ENCODE data around the gene CAP2.
"Not testable (repeated sequence)": the region's sequence is repeated elsewhere in the genome, so short reads cannot be mapped to it uniquely, and the experiment has no call there.

The CAP2 gene

DNA sequence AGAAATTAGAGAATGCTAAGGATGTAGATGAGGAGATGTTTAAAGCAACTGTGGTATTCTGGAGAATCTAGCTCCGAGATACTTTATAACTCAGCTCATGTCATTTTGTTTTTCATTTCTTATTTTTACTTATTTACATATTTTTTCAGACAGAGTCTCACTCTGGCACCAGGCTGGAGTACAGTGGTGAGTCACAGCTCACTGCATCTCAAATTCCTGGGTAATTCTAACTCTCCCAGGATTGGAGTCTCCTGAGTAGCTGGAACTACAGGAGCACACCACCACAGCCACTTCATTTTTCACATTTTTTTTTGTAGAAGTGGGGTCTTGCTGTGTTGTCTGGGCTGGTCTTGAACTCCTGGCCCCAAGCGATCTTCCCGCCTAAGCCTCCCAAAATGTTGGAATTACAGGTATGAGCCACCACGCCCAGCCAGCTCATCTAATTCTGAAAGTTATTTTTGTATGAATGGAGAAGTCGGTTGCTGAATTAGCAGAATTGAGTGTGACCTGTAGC, 112.4 kb downstream of the CAP2 start:
- Histone ChIP-seq H3K9ac (ENCODE audit: low read depth, low read length) (peak overlapping the region; percentile 27), H3K36me3 (ENCODE audit: insufficient read depth, low read length) (no peaks in the 10 kb centered on the region), H3K4me2 (ENCODE audit: low read length) (peak overlapping the region; percentile 31), H3K4me1 (ENCODE audit: control insufficient read depth, insufficient read depth, low read length) (peaks cover 7% of the 10 kb centered on the region), H3K4me3 (ENCODE audit: low read length) (no peak overlapping the region), H3K9me3 (replicated peaks; ENCODE audit: low read length) (no peaks in the 10 kb centered on the region), H3K27me3 (ENCODE audit: control insufficient read depth, insufficient read depth, low read length) (no peaks in the 10 kb centered on the region)

DNA sequence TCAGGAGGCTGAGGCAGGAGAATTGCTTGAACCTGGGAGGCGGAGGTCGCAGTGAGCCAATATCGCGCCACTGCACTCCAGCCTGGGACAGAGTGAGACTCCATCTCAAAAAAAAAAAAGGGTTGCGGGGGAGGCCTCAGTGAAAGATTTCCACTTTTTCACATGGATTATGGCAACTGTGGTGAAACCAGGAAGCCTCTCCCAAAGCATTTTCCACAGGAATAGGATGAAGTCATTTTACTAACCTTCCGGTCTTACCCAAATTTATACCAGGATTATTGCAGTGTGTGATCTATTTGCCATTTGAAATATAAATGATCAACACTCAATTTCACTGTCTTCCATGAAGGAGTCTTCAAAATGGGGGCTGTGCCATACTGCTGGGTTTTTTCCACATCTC, 113.1 kb downstream of the CAP2 start:
- Histone ChIP-seq H3K9ac (ENCODE audit: low read depth, low read length) (no peak overlapping the region), H3K36me3 (ENCODE audit: insufficient read depth, low read length) (no peaks in the 10 kb centered on the region), H3K4me1 (ENCODE audit: control insufficient read depth, insufficient read depth, low read length) (peaks cover 7% of the 10 kb centered on the region), H3K9me3 (replicated peaks; ENCODE audit: low read length) (no peaks in the 10 kb centered on the region), H3K4me2 (ENCODE audit: low read length) (no peak overlapping the region), H3K4me3 (ENCODE audit: low read length) (no peak overlapping the region), H3K27me3 (ENCODE audit: control insufficient read depth, insufficient read depth, low read length) (no peaks in the 10 kb centered on the region)

DNA sequence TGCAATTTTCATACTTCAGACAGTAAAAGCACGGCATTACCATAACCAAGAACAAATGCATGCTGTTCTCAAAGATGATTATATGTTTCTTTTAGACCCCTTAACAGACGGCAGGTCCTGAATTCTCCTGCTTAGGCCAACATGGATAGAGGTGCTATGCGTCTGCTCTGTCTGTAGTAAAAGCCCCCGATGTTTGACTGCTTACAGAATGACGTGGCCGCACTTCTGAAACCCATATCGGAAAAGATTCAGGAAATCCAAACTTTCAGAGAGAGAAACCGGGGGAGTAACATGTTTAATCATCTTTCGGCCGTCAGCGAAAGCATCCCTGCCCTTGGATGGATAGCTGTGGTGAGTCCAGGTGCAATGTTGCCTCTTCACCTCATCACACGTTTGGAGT, 113.6 kb downstream of the CAP2 start:
- Histone ChIP-seq H3K27me3 (ENCODE audit: control insufficient read depth, insufficient read depth, low read length) (no peaks in the 10 kb centered on the region), H3K9ac (ENCODE audit: low read depth, low read length) (no peak overlapping the region), H3K4me1 (ENCODE audit: control insufficient read depth, insufficient read depth, low read length) (peaks cover 7% of the 10 kb centered on the region), H3K4me3 (ENCODE audit: low read length) (no peak overlapping the region), H3K4me2 (ENCODE audit: low read length) (no peak overlapping the region), H3K9me3 (replicated peaks; ENCODE audit: low read length) (no peaks in the 10 kb centered on the region), H3K36me3 (ENCODE audit: insufficient read depth, low read length) (no peaks in the 10 kb centered on the region)

DNA sequence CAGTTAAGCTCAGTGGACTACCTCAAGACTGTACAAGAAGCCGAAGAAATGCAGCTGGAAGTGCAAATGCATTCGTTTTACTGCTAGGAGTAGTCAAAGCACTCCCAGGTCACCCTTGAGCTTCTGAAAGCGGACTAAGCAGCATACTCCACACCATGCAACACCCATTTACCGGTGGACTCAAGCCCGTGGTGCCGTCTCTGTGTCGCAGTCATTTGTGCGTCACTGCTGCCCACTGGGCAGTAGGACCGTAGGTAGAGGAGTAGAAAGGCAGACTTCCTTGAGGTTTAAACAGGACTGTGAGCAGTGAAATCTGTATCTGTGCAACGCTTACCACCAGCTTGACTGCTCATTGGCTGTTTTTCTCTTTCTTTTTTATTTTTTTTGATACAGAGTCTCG, 117.7 kb downstream of the CAP2 start:
- Histone ChIP-seq H3K9ac (ENCODE audit: low read depth, low read length) (no peak overlapping the region), H3K4me2 (ENCODE audit: low read length) (no peak overlapping the region), H3K4me3 (ENCODE audit: low read length) (no peak overlapping the region), H3K36me3 (ENCODE audit: insufficient read depth, low read length) (no peaks in the 10 kb centered on the region), H3K27me3 (ENCODE audit: control insufficient read depth, insufficient read depth, low read length) (no peaks in the 10 kb centered on the region), H3K9me3 (replicated peaks; ENCODE audit: low read length) (no peaks in the 10 kb centered on the region), H3K4me1 (ENCODE audit: control insufficient read depth, insufficient read depth, low read length) (no peaks in the 10 kb centered on the region)

DNA sequence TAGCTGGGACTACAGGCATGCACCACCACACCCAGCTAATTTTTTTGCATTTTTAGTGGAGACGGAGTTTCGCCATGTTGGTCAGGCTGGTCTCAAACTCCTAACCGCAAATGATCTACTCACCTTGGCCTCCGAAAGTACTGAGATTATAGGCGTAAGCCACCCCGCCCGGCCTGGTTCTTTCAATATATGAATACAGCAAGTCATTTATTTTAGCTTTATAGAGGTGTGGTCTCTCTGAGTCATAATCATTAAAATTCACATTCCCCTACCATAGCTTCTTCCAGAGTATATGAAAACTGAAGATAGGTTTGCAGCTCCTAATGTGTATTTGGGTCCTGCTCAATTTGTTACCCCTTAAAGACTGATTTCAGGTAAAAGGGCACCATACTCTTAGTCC, 118.2 kb downstream of the CAP2 start:
- H3K27me3 ChIP-seq (ENCODE audit: control insufficient read depth, insufficient read depth, low read length) = no peaks in the 10 kb centered on the region
- no peaks in the 10 kb centered on the region for H3K9me3 ChIP-seq (replicated peaks; ENCODE audit: low read length)
- H3K4me1 ChIP-seq (ENCODE audit: control insufficient read depth, insufficient read depth, low read length) = no peaks in the 10 kb centered on the region
- no peaks in the 10 kb centered on the region for H3K36me3 ChIP-seq (ENCODE audit: insufficient read depth, low read length)
- H3K4me2 ChIP-seq (ENCODE audit: low read length) = no peak overlapping the region
- H3K4me3 ChIP-seq (ENCODE audit: low read length) = no peak overlapping the region
- H3K9ac ChIP-seq (ENCODE audit: low read depth, low read length) = no peak overlapping the region

DNA sequence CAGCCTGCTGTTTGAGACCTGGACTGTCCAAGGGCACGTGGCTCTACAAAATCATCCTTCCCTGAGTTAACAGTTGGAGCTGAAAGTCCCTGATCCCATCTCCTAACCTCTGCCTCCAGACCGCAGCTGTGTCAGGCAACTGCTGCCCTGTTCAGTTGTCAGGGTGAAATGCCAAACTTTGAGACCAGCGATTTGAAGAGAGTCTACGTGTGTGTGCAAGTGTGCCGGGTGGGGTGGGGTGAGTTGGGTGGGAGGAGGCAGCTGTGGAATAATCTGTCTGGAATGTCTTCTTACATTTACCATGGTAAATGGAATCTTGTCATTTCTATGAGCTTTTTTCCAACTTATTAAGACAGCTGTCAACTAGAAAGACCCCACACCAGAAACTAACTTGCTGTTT, 125.7 kb downstream of the CAP2 start:
- Histone ChIP-seq H3K4me2 (ENCODE audit: low read length) (peak overlapping the region; percentile 32), H3K9ac (ENCODE audit: low read depth, low read length) (peak overlapping the region; percentile 13), H3K4me3 (ENCODE audit: low read length) (no peak overlapping the region)

DNA sequence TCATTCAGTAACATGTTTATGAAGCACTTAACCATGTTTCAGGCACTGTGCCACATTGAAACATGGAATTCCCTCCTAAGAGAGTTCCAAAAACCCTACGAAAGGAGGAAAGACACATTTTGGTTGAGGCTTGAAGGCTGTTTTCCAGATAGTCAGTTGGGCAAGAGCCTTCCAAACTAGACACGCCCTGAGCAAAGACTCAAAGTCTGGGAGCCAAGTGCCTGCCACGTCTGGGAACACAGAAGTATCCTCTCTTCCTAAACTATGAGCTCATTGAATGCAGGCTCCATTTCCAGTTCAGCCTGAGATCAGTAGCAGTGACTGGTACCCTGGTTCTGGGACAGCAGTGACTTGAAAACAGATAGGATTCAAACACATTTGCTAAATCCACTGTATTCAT, 132.2 kb downstream of the CAP2 start:
- no peaks in the 10 kb centered on the region for H3K27me3 ChIP-seq (ENCODE audit: control insufficient read depth, insufficient read depth, low read length)
- H3K4me3 ChIP-seq (ENCODE audit: low read length) = no peak overlapping the region
- no peaks in the 10 kb centered on the region for H3K9me3 ChIP-seq (replicated peaks; ENCODE audit: low read length)
- H3K4me2 ChIP-seq (ENCODE audit: low read length) = no peak overlapping the region
- H3K36me3 ChIP-seq (ENCODE audit: insufficient read depth, low read length) = peaks cover 2% of the 10 kb centered on the region
- H3K9ac ChIP-seq (ENCODE audit: low read depth, low read length) = no peak overlapping the region
- H3K4me1 ChIP-seq (ENCODE audit: control insufficient read depth, insufficient read depth, low read length) = no peaks in the 10 kb centered on the region

More for the DNA sequence above, 125.7 kb downstream of the CAP2 start:
- Histone ChIP-seq H3K9me3 (replicated peaks; ENCODE audit: low read length) (no peaks in the 10 kb centered on the region), H3K27me3 (ENCODE audit: control insufficient read depth, insufficient read depth, low read length) (no peaks in the 10 kb centered on the region), H3K4me1 (ENCODE audit: control insufficient read depth, insufficient read depth, low read length) (peaks cover 10% of the 10 kb centered on the region), H3K36me3 (ENCODE audit: insufficient read depth, low read length) (peaks cover 4% of the 10 kb centered on the region)

DNA sequence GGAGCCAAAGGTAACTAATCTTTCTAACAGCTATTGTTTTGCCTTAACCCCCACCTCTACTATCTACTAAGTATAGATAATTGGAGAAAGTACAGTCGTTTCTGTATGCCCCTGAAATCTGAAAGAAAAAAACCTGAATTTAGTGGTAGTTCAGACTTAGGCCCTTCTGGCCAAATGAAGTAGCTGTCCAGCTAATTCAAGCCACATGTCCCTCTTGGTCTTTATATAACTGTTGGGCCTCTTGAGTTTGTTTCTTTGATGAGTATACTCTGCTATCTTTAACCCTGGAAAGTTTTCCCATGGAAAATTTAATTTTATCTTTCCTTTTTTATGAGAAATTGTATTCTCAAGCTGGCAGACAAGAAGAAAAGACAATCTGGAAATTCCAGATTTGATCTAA, 133.7 kb downstream of the CAP2 start:
- Histone ChIP-seq H3K9ac (ENCODE audit: low read depth, low read length) (no peak overlapping the region), H3K36me3 (ENCODE audit: insufficient read depth, low read length) (peaks cover 2% of the 10 kb centered on the region), H3K4me1 (ENCODE audit: control insufficient read depth, insufficient read depth, low read length) (no peaks in the 10 kb centered on the region), H3K4me3 (ENCODE audit: low read length) (no peak overlapping the region), H3K9me3 (replicated peaks; ENCODE audit: low read length) (no peaks in the 10 kb centered on the region), H3K4me2 (ENCODE audit: low read length) (no peak overlapping the region), H3K27me3 (ENCODE audit: control insufficient read depth, insufficient read depth, low read length) (no peaks in the 10 kb centered on the region)

DNA sequence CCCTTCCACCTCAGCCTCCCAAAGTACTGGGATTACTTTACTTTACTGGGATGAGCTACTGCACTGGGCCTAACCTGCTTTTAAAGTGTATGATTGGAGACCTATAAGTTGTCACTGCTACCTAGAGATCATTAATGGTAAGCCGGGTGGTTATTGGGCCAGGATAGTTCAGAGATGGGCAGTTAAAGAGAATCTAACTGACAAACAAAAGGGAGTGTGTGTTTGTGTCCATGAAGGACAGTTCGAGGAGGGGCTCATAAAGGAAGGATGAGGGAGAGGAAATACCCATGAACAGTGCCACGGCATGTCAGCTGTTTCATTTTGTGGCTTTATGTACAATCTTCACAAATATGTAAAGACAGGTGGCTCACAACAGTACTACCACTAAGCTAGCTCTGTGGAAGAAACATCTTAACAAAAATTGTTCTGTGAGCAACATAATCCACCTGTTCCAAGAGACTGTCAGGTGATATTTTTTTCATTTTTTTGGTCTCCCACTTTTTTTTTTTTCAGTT, 137.0 kb downstream of the CAP2 start:
- no peak overlapping the region for H3K9ac ChIP-seq (ENCODE audit: low read depth, low read length)
- H3K36me3 ChIP-seq (ENCODE audit: insufficient read depth, low read length) = peaks cover 2% of the 10 kb centered on the region
- H3K4me3 ChIP-seq (ENCODE audit: low read length) = no peak overlapping the region
- H3K27me3 ChIP-seq (ENCODE audit: control insufficient read depth, insufficient read depth, low read length) = no peaks in the 10 kb centered on the region
- no peaks in the 10 kb centered on the region for H3K4me1 ChIP-seq (ENCODE audit: control insufficient read depth, insufficient read depth, low read length)
- no peak overlapping the region for H3K4me2 ChIP-seq (ENCODE audit: low read length)
- no peaks in the 10 kb centered on the region for H3K9me3 ChIP-seq (replicated peaks; ENCODE audit: low read length)

DNA sequence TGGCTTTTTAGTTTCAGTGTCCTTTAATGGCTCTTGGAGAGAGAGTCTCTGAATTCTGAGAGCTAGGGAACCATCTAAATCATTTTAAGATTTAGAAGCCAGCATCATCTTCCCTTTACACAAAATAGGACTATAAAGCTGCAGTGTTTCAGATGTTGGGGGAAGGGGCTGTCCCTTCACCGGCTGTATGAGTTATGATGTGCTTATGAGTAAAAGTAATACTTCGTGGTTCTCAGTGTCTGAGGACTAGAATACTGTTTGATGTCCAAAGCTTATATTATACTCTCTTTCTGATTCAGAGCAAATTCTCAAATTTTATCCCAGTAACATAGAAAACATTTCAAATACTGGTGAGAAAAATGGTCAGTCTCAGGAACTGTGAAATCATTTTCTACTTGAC, 143.2 kb downstream of the CAP2 start:
- Histone ChIP-seq H3K4me3 (ENCODE audit: low read length) (no peak overlapping the region), H3K27me3 (ENCODE audit: control insufficient read depth, insufficient read depth, low read length) (no peaks in the 10 kb centered on the region), H3K9me3 (replicated peaks; ENCODE audit: low read length) (no peaks in the 10 kb centered on the region), H3K9ac (ENCODE audit: low read depth, low read length) (no peak overlapping the region), H3K36me3 (ENCODE audit: insufficient read depth, low read length) (peaks cover 5% of the 10 kb centered on the region), H3K4me1 (ENCODE audit: control insufficient read depth, insufficient read depth, low read length) (no peaks in the 10 kb centered on the region), H3K4me2 (ENCODE audit: low read length) (no peak overlapping the region)

DNA sequence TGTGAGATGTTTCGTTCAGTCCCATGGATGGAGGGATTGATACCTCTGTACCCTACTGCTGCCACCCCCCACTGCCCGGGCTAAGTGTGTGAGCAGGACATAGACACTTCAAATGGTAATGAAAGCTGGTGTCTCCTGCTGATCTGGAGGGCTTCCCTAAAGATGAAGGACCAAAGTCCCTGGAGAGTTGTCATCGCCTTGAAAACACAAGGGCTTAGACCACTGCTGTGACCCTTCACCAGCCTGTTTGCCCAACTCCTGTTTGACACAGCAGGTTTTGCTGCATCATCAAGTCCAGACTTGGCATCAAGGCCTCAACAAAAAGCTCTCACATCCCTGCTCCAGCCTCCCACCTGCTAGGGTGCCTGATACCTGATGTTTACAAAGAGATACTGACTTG, 148.8 kb downstream of the CAP2 start:
- no peaks in the 10 kb centered on the region for H3K9me3 ChIP-seq (replicated peaks; ENCODE audit: low read length)
- H3K4me3 ChIP-seq (ENCODE audit: low read length) = no peak overlapping the region
- H3K4me1 ChIP-seq (ENCODE audit: control insufficient read depth, insufficient read depth, low read length) = no peaks in the 10 kb centered on the region
- H3K27me3 ChIP-seq (ENCODE audit: control insufficient read depth, insufficient read depth, low read length) = no peaks in the 10 kb centered on the region
- H3K9ac ChIP-seq (ENCODE audit: low read depth, low read length) = no peak overlapping the region
- no peak overlapping the region for H3K4me2 ChIP-seq (ENCODE audit: low read length)
- peaks cover 12% of the 10 kb centered on the region for H3K36me3 ChIP-seq (ENCODE audit: insufficient read depth, low read length)

DNA sequence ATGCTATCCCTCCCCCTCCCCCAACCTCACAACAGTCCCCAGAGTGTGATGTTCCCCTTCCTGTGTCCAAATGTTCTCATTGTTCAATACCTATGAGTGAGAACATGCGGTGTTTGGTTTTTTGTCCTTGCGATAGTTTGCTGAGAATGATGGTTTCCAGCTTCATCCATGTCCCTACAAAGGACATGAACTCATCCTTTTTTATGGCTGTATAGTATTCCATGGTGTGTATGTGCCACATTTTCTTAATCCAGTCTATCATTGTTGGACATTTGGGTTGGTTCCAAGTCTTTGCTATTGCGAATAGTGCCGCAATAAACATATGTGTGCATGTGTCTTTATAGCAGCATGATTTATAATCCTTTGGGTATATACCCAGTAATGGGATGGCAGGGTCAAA, 152.3 kb downstream of the CAP2 start:
- H3K4me2 ChIP-seq (ENCODE audit: low read length); H3K27me3 ChIP-seq (ENCODE audit: control insufficient read depth, insufficient read depth, low read length); H3K36me3 ChIP-seq (ENCODE audit: insufficient read depth, low read length); H3K9me3 ChIP-seq (replicated peaks; ENCODE audit: low read length); H3K4me1 ChIP-seq (ENCODE audit: control insufficient read depth, insufficient read depth, low read length); H3K4me3 ChIP-seq (ENCODE audit: low read length); H3K9ac ChIP-seq (ENCODE audit: low read depth, low read length): not testable (repeated sequence)
